ENCODE results near the gene MTRF1L.
"Not testable (repeated sequence)": the region's sequence is repeated elsewhere in the genome, so short reads cannot be mapped to it uniquely, and the experiment has no call there.

The MTRF1L gene

GRCh38 chr6:153001767-153002612 is 519 bp downstream of the MTRF1L start:
- H3K4me1 ChIP-seq (ENCODE audit: insufficient read depth, low read length) = peaks cover 22% of the 10 kb centered on the region
- H3K9ac ChIP-seq (ENCODE audit: low read length) = peak overlapping the region; percentile 96
- H3K36me3 ChIP-seq (ENCODE audit: insufficient read depth, low read length) = peaks cover 7% of the 10 kb centered on the region
- H3K4me3 ChIP-seq (ENCODE audit: low read depth in 1 of 2, low read length in 2 of 2) = peak overlapping the region; percentile 89 to 92
- H3K9me3 ChIP-seq (ENCODE audit: low read length) = no peaks in the 10 kb centered on the region
- H3K27ac ChIP-seq (ENCODE audit: low read depth, low read length) = peak overlapping the region; percentile 94
- H3K27me3 ChIP-seq (ENCODE audit: control insufficient read depth in 1 of 2, insufficient read depth in 2 of 2, low read length in 2 of 2) = no peaks in the 10 kb centered on the region

GRCh38 chr6:153000790-153001189 is 1.7 kb downstream of the MTRF1L start:
- H3K27ac ChIP-seq (ENCODE audit: low read depth, low read length) = not testable (repeated sequence)

GRCh38 chr6:153000243-153000642 is 2.3 kb downstream of the MTRF1L start:
- Histone ChIP-seq H3K4me1 (ENCODE audit: insufficient read depth, low read length) (peaks cover 22% of the 10 kb centered on the region), H3K27me3 (ENCODE audit: control insufficient read depth in 1 of 2, insufficient read depth in 2 of 2, low read length in 2 of 2) (no peaks in the 10 kb centered on the region), H3K27ac (ENCODE audit: low read depth, low read length) (no peak overlapping the region), H3K36me3 (ENCODE audit: insufficient read depth, low read length) (peaks cover 21% of the 10 kb centered on the region), H3K9me3 (ENCODE audit: low read length) (no peaks in the 10 kb centered on the region), H3K4me3 (ENCODE audit: low read depth in 1 of 2, low read length in 2 of 2) (no peak overlapping the region), H3K9ac (ENCODE audit: low read length) (no peak overlapping the region)

More at GRCh38 chr6:153000790-153001189, 1.7 kb downstream of the MTRF1L start:
- Histone ChIP-seq H3K4me1 (ENCODE audit: insufficient read depth, low read length) (peaks cover 22% of the 10 kb centered on the region), H3K4me3 (ENCODE audit: low read depth in 1 of 2, low read length in 2 of 2) (peak overlapping the region in 1 of 2 donors; percentile 92), H3K36me3 (ENCODE audit: insufficient read depth, low read length) (peaks cover 16% of the 10 kb centered on the region)
- H3K27me3 ChIP-seq (ENCODE audit: control insufficient read depth in 1 of 2, insufficient read depth in 2 of 2, low read length in 2 of 2); H3K9me3 ChIP-seq (ENCODE audit: low read length); H3K9ac ChIP-seq (ENCODE audit: low read length): not testable (repeated sequence)

GRCh38 chr6:152999538-152999937 is 3.0 kb downstream of the MTRF1L start:
- not testable (repeated sequence) for H3K9ac ChIP-seq (ENCODE audit: low read length); H3K9me3 ChIP-seq (ENCODE audit: low read length); H3K27ac ChIP-seq (ENCODE audit: low read depth, low read length); H3K27me3 ChIP-seq (ENCODE audit: control insufficient read depth in 1 of 2, insufficient read depth in 2 of 2, low read length in 2 of 2); H3K4me3 ChIP-seq (ENCODE audit: low read depth in 1 of 2, low read length in 2 of 2)
- Histone ChIP-seq H3K4me1 (ENCODE audit: insufficient read depth, low read length) (peaks cover 22% of the 10 kb centered on the region), H3K36me3 (ENCODE audit: insufficient read depth, low read length) (peaks cover 21% of the 10 kb centered on the region)

GRCh38 chr6:152993847-152994246 is 8.7 kb downstream of the MTRF1L start:
- no peak overlapping the region for H3K9ac ChIP-seq (ENCODE audit: low read length)
- H3K27ac ChIP-seq (ENCODE audit: low read depth, low read length) = no peak overlapping the region
- H3K27me3 ChIP-seq (ENCODE audit: control insufficient read depth in 1 of 2, insufficient read depth in 2 of 2, low read length in 2 of 2) = no peaks in the 10 kb centered on the region
- no peak overlapping the region for H3K4me3 ChIP-seq (ENCODE audit: low read depth in 1 of 2, low read length in 2 of 2)
- H3K36me3 ChIP-seq (ENCODE audit: insufficient read depth, low read length) = peaks cover 26% of the 10 kb centered on the region
- H3K4me1 ChIP-seq (ENCODE audit: insufficient read depth, low read length) = no peaks in the 10 kb centered on the region
- H3K9me3 ChIP-seq (ENCODE audit: low read length) = no peaks in the 10 kb centered on the region

GRCh38 chr6:152993431-152993830 is 9.1 kb downstream of the MTRF1L start:
- Histone ChIP-seq H3K36me3 (ENCODE audit: insufficient read depth, low read length) (peaks cover 26% of the 10 kb centered on the region), H3K4me1 (ENCODE audit: insufficient read depth, low read length) (no peaks in the 10 kb centered on the region), H3K27ac (ENCODE audit: low read depth, low read length) (no peak overlapping the region), H3K9ac (ENCODE audit: low read length) (no peak overlapping the region), H3K27me3 (ENCODE audit: control insufficient read depth in 1 of 2, insufficient read depth in 2 of 2, low read length in 2 of 2) (no peaks in the 10 kb centered on the region), H3K9me3 (ENCODE audit: low read length) (no peaks in the 10 kb centered on the region), H3K4me3 (ENCODE audit: low read depth in 1 of 2, low read length in 2 of 2) (no peak overlapping the region)

- Histone ChIP-seq H3K4me1 (ENCODE audit: insufficient read depth, low read length) (peaks cover 20% of the 10 kb centered on the region), H3K27me3 (ENCODE audit: control insufficient read depth in 1 of 2, insufficient read depth in 2 of 2, low read length in 2 of 2) (no peaks in the 10 kb centered on the region), H3K9me3 (ENCODE audit: low read length) (no peaks in the 10 kb centered on the region), H3K27ac (ENCODE audit: low read depth, low read length) (no peak overlapping the region), H3K4me3 (ENCODE audit: low read depth in 1 of 2, low read length in 2 of 2) (no peak overlapping the region), H3K36me3 (ENCODE audit: insufficient read depth, low read length) (no peaks in the 10 kb centered on the region), H3K9ac (ENCODE audit: low read length) (no peak overlapping the region)
These were observed 15.5 kb downstream of the MTRF1L start for GRCh38 chr6:152986978-152987377.

- H3K9ac ChIP-seq (ENCODE audit: low read length); H3K4me3 ChIP-seq (ENCODE audit: low read depth in 1 of 2, low read length in 2 of 2); H3K36me3 ChIP-seq (ENCODE audit: insufficient read depth, low read length); H3K27me3 ChIP-seq (ENCODE audit: control insufficient read depth in 1 of 2, insufficient read depth in 2 of 2, low read length in 2 of 2); H3K9me3 ChIP-seq (ENCODE audit: low read length); H3K27ac ChIP-seq (ENCODE audit: low read depth, low read length): not testable (repeated sequence)
- H3K4me1 ChIP-seq (ENCODE audit: insufficient read depth, low read length) = peaks cover 21% of the 10 kb centered on the region
These were observed 17.2 kb downstream of the MTRF1L start for GRCh38 chr6:152985300-152985699.

GRCh38 chr6:152984513-152984872 is 18.0 kb downstream of the MTRF1L start:
- Histone ChIP-seq H3K4me3 (ENCODE audit: low read depth in 1 of 2, low read length in 2 of 2) (peak overlapping the region; percentile 29 to 96), H3K27me3 (ENCODE audit: control insufficient read depth in 1 of 2, insufficient read depth in 2 of 2, low read length in 2 of 2) (no peaks in the 10 kb centered on the region), H3K9ac (ENCODE audit: low read length) (peak overlapping the region; percentile 90), H3K27ac (ENCODE audit: low read depth, low read length) (peak overlapping the region; percentile 92), H3K4me1 (ENCODE audit: insufficient read depth, low read length) (peaks cover 21% of the 10 kb centered on the region), H3K36me3 (ENCODE audit: insufficient read depth, low read length) (no peaks in the 10 kb centered on the region), H3K9me3 (ENCODE audit: low read length) (no peaks in the 10 kb centered on the region)

- H3K9ac ChIP-seq (ENCODE audit: low read length) = peak overlapping the region; percentile 90
- no peaks in the 10 kb centered on the region for H3K9me3 ChIP-seq (ENCODE audit: low read length)
- H3K36me3 ChIP-seq (ENCODE audit: insufficient read depth, low read length) = no peaks in the 10 kb centered on the region
- no peaks in the 10 kb centered on the region for H3K27me3 ChIP-seq (ENCODE audit: control insufficient read depth in 1 of 2, insufficient read depth in 2 of 2, low read length in 2 of 2)
- peak overlapping the region; percentile 73 to 96 for H3K4me3 ChIP-seq (ENCODE audit: low read depth in 1 of 2, low read length in 2 of 2)
- H3K27ac ChIP-seq (ENCODE audit: low read depth, low read length) = peak overlapping the region; percentile 92
- peaks cover 21% of the 10 kb centered on the region for H3K4me1 ChIP-seq (ENCODE audit: insufficient read depth, low read length)
These were observed 18.6 kb downstream of the MTRF1L start for GRCh38 chr6:152983637-152984512.

- peak within 1 kb of the TSS; percentile 93 to 96 for H3K4me3 ChIP-seq (ENCODE audit: low read depth in 1 of 2, low read length in 2 of 2)
- H3K4me1 ChIP-seq (ENCODE audit: insufficient read depth, low read length) = peaks cover 21% of the 10 kb centered on the region
- H3K27ac ChIP-seq (ENCODE audit: low read depth, low read length) = peak within 1 kb of the TSS; percentile 92
- no peaks in the 10 kb centered on the region for H3K27me3 ChIP-seq (ENCODE audit: control insufficient read depth in 1 of 2, insufficient read depth in 2 of 2, low read length in 2 of 2)
- H3K36me3 ChIP-seq (ENCODE audit: insufficient read depth, low read length) = no peaks in the 10 kb centered on the region
- no peaks in the 10 kb centered on the region for H3K9me3 ChIP-seq (ENCODE audit: low read length)
- H3K9ac ChIP-seq (ENCODE audit: low read length) = peak within 1 kb of the TSS; percentile 90
These were observed 19.4 kb downstream of the MTRF1L start, which contains the start of gene FBXO5 for GRCh38 chr6:152982904-152983636. Gene FBXO5, minus strand, starts transcription at chr6:152983041. Its CDS starts 82 bp downstream, at chr6:152982959.

All from muscle layer of colon (tissue), 2 donors.